NCI-H446 (cell line): Measurements from ENCODE around the gene CFAP74.

Experiments used
- DNase-seq, 2 experiments: peaks; one replicate each; lab custom pipeline; 2025; lab: John Stamatoyannopoulos, UW

The CFAP74 gene

GRCh38 chr1:2021550-2021949 is 18.0 kb upstream of the CFAP74 start:
- DNase-seq = no peak

- DNase-seq = no peak
Measured at GRCh38 chr1:2020310-2020655, 16.7 kb upstream of the CFAP74 start.

- DNase-seq = no peak
Measured at GRCh38 chr1:2019571-2020309, 16.2 kb upstream of the CFAP74 start.

- no peak for DNase-seq
Measured at GRCh38 chr1:2019172-2019543, 15.6 kb upstream of the CFAP74 start, which contains the start of gene GABRD. GABRD (plus strand) TSS chr1:2019345; CDS start chr1:2019424, 79 bp downstream.

- DNase-seq = no peak
Measured at GRCh38 chr1:2018217-2019171, 14.9 kb upstream of the CFAP74 start.

GRCh38 chr1:2016123-2016522 is 12.5 kb upstream of the CFAP74 start:
- DNase-seq = no peak

- no peak for DNase-seq
Measured at GRCh38 chr1:2014741-2015735, 11.5 kb upstream of the CFAP74 start.

GRCh38 chr1:2014181-2014580 is 10.6 kb upstream of the CFAP74 start:
- no peak for DNase-seq

- DNase-seq = no peak
Measured at GRCh38 chr1:2009101-2010053, 5.8 kb upstream of the CFAP74 start.

- DNase-seq = no peak
Measured at GRCh38 chr1:2004856-2005255, 1.3 kb upstream of the CFAP74 start.

GRCh38 chr1:2001773-2002411 is 1.7 kb downstream of the CFAP74 start:
- DNase-seq = no peak

- DNase-seq = no peak
Measured at GRCh38 chr1:2000850-2001249, 2.7 kb downstream of the CFAP74 start.

- DNase-seq = no peak
Measured at GRCh38 chr1:2000432-2000831, 3.2 kb downstream of the CFAP74 start.

- DNase-seq = no peak
Measured at GRCh38 chr1:1997576-1997975, 6.0 kb downstream of the CFAP74 start.

- DNase-seq = no peak
Measured at GRCh38 chr1:1996207-1996651, 7.4 kb downstream of the CFAP74 start.

GRCh38 chr1:1994536-1994935 is 9.1 kb downstream of the CFAP74 start:
- no peak for DNase-seq

GRCh38 chr1:1990222-1990621 is 13.4 kb downstream of the CFAP74 start:
- DNase-seq = no peak

- DNase-seq = no peak
Measured at GRCh38 chr1:1989789-1990188, 13.8 kb downstream of the CFAP74 start.

- DNase-seq = no peak
Measured at GRCh38 chr1:1989102-1989542, 14.5 kb downstream of the CFAP74 start.
